Right lobe of liver (tissue), 6 donors: ENCODE data around the gene SOX8. TPM values are rescaled to one million over a fixed set of nuclear protein-coding genes. Genes with fewer than 3 reads are reported as not detected.

ENCODE experiments used
- ATAC-seq, 4 donors: fragments of 200-7000 bp; cut with Tn5 transposase; one replicate each; pipeline ENCODE4 v1.9.1; 2020; ENCODE audit warnings: mild to moderate bottlenecking in 4 of 4, moderate library complexity in 4 of 4
- DNase-seq, 3 donors: peaks; one replicate each; pipeline ENCODE4 v3.0.0-alpha.2; 2020
- H3K27ac ChIP-seq, 3 donors: fragments of 200-600 bp; one replicate each; pipeline ENCODE4 v1.8.0; 2022
- H3K27me3 ChIP-seq, 2 donors: fragments of 200-600 bp; one replicate each; pipeline ENCODE4 v1.8.0; 2022
- H3K36me3 ChIP-seq, 4 donors: fragments of 200-600 bp; sonication (generic) in 1 of 4; one replicate each; pipeline versions ENCODE4 v1.5.1 to v1.8.0; 2017 to 2022; ENCODE audit warnings: control low read depth in 1 of 4
- H3K4me1 ChIP-seq, 4 donors: fragments of 200-600 bp; sonication (generic) in 1 of 4; one replicate each; pipeline versions ENCODE4 v1.5.1 to v1.8.0; 2017 to 2022; ENCODE audit warnings: control low read depth in 1 of 4
- H3K4me3 ChIP-seq, 3 donors: fragments of 200-600 bp; one replicate each; pipeline ENCODE4 v1.8.0; 2022
- H3K9me3 ChIP-seq, 4 donors: fragments of 200-600 bp; sonication (generic) in 1 of 4; one replicate each; pipeline versions ENCODE4 v1.5.1 to v1.8.0; 2017 to 2022; ENCODE audit warnings: control low read depth in 1 of 4
- POLR2A ChIP-seq: fragments of 450-650 bp; IDR thresholded peaks from one replicate; pipeline ENCODE4 v1.6.1; 2017; ENCODE audit warnings: antibody characterized with exemption, mild to moderate bottlenecking
- WGBS: methylation state at CpG from one replicate; pipeline ENCODE4 v1.1.6; 2018; ENCODE audit warnings: low coverage, low lambda C conversion rate; ENCODE audit not compliant: insufficient coverage; ENCODE audit errors: missing lambda C conversion rate; 5-methylcytosine and 5-hydroxymethylcytosine counted together
- intact Hi-C, 2 donors: fragments of 100-400 bp; cut with DNase I; formaldehyde crosslinking; loops; one replicate each; pipeline versions ENCODE4 v1.11.2 to v1.14.1; 2022
- total RNA-seq, 6 experiments: library from RNA; depleted of rRNA in 2 of 6; stranded (reverse); fragments of >200 nt in 2 of 6; fragmentation: NEBNext Ultra II Directional in 3 of 6; extraction: Animal tissue kit (Norgen Biotek cat#: 25700) in 3 of 6; gene quantifications; one replicate each; pipeline versions ENCODE4 v1.1.0 to v1.2.4, GENCODE V29; 2016 to 2023
- TF ChIP-seq, protein P1 (sequence below), 4 donors: fragments of 200-600 bp in 3 of 4; fragments of 450-650 bp in 1 of 4; IDR thresholded peaks; one replicate each; pipeline versions ENCODE4 v1.5.1 to v1.8.0; 2016 to 2022; ENCODE audit warnings: antibody characterized with exemption in 4 of 4, mild to moderate bottlenecking in 2 of 4
- donor health status: DM: no; HTN: yes; CAD: no.
- donor health status: DM: no; HTN: no; CAD: no.
- donor health status: DM: no; HTN: no; CAD: no.
- donor health status: DM: no; HTN: yes; CAD: no.
- donor health status: DM: no; HTN: yes; CAD: no.

Gene SOX8
- total RNA-seq, 6 experiments from 2014 or later: 0.07 to 0.13 (median 0.09) TPM; not detected in 3

DNA sequence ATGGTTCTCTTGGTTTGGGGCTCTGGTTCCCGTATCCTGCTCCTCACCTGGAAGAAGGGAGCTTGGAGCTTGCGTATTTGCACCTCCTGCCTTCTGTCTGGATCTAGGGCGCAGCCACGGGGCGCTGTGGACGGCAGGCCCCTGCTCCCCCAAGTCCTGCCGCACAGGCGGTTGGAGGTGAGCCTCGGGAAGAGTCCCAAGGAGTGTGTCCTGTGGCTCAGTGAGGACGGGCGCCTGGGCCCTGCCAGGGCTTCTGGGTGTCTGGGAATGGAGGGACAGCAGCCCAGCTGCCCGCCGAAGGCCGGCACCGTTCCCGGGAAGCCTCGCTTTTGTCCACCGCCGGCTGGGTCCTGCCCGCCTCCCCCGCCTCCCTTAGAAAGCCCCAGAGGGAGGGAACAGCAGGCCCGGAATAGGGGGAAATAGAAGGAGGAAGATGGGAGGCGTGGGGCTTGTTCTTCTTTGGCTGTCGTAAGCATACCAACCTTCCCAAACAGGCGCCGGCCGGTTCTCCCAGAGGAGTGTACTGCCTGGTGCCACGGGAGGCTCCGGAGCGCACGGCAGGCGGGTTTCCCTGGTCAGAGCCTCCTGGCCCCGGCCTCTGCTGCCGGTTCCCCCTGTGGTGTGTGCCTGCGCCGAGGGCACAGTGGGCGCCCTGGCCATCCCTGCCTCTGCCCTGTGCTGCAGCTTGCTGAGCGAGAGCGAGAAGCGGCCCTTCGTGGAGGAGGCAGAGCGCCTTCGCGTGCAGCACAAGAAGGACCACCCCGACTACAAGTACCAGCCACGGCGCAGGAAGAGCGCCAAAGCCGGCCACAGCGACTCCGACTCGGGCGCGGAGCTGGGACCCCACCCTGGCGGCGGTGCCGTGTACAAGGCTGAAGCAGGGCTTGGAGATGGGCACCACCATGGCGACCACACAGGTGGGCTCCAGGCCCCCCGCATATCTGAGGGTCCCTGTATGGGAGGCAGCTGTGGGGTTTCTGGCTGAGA, 1.8 kb downstream of the SOX8 start:
- H3K4me1 ChIP-seq: peaks cover 0 to 11% (median 0%) of the 10 kb centered on the region in 4 donors
- no peak overlapping the region for H3K27ac ChIP-seq
- no peaks in the 10 kb centered on the region for H3K9me3 ChIP-seq
- H3K4me3 ChIP-seq: no peak overlapping the region
- WGBS: 48% methylated on average over 10 of the region's 59 CpGs
- TF ChIP-seq, protein P1, sequence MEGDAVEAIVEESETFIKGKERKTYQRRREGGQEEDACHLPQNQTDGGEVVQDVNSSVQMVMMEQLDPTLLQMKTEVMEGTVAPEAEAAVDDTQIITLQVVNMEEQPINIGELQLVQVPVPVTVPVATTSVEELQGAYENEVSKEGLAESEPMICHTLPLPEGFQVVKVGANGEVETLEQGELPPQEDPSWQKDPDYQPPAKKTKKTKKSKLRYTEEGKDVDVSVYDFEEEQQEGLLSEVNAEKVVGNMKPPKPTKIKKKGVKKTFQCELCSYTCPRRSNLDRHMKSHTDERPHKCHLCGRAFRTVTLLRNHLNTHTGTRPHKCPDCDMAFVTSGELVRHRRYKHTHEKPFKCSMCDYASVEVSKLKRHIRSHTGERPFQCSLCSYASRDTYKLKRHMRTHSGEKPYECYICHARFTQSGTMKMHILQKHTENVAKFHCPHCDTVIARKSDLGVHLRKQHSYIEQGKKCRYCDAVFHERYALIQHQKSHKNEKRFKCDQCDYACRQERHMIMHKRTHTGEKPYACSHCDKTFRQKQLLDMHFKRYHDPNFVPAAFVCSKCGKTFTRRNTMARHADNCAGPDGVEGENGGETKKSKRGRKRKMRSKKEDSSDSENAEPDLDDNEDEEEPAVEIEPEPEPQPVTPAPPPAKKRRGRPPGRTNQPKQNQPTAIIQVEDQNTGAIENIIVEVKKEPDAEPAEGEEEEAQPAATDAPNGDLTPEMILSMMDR (IDR thresholded peaks at IDR 0.05): no peak
- TF ChIP-seq POLR2A: no peak
- DNase-seq: no peak
- no peaks in the 10 kb centered on the region for H3K36me3 ChIP-seq
- H3K27me3 ChIP-seq: peaks cover 0 to 12% of the 10 kb centered on the region in 2 donors
- intact Hi-C loops: no loop called here
- no peak for ATAC-seq

DNA sequence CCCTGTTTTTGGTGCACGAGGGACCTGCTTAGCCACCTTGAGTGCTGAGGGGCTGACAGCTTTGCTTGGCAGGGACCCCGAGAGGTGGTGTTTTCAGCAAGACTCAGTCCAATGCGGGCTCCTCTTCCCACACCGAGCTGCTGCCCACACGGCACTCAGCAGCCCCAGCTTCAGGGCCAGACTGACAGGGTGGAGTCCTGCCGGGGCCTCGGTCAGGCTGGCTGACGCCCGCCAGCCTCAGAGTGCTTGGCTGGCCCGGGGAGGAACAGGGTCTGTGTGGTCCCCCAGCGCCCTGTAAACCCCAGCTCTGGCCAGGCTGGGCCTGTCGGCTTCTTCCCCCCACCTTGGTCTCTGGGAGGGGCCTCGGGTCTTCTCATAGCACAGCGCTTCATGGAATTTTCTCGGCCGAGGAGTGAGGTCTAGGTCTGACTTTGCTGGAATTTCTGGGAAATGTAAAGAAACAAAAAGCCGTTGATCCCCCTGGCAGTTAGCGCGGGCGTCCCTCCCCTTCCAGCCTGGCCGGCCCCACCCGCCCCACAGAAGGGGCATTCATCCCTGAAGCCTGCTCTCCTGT, 2.6 kb downstream of the SOX8 start:
- intact Hi-C loops: no loop called here
- no peaks in the 10 kb centered on the region for H3K36me3 ChIP-seq
- peaks cover 0 to 11% (median 0%) of the 10 kb centered on the region in 4 donors for H3K4me1 ChIP-seq
- H3K9me3 ChIP-seq: no peaks in the 10 kb centered on the region
- no peak overlapping the region for H3K4me3 ChIP-seq
- ATAC-seq: no peak
- H3K27ac ChIP-seq: no peak overlapping the region
- H3K27me3 ChIP-seq: peaks cover 0 to 12% of the 10 kb centered on the region in 2 donors
- DNase-seq: no peak
- TF ChIP-seq, protein P1 (IDR thresholded peaks at IDR 0.05): no peak
- TF ChIP-seq POLR2A: no peak
- WGBS: 72% methylated on average over 9 of the region's 22 CpGs

DNA sequence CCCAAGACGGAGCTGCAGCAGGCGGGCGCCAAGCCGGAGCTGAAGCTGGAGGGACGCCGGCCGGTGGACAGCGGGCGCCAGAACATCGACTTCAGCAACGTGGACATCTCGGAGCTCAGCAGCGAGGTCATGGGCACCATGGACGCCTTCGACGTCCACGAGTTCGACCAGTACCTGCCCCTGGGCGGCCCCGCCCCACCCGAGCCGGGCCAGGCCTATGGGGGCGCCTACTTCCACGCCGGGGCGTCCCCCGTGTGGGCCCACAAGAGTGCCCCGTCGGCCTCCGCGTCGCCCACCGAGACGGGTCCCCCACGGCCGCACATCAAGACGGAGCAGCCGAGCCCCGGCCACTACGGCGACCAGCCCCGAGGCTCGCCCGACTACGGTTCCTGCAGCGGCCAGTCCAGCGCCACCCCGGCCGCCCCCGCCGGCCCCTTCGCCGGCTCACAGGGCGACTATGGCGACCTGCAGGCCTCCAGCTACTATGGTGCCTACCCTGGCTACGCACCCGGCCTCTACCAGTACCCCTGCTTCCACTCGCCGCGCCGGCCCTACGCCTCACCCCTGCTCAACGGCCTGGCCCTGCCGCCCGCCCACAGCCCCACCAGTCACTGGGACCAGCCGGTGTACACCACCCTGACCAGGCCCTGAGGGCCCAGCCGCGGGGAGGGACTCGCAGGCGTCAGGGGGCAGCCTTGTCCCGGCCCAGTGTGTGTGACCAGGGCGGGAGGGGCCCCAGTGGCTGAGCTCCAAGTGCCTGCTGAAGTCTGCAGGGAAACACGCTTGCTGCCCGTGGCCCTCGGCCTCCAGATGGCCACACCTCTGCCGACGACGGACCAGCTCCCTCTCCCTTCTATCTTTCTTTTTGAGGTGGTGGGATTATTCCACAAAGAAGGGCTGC, 3.4 kb downstream of the SOX8 start:
- peaks cover 0 to 12% of the 10 kb centered on the region in 2 donors for H3K27me3 ChIP-seq

More for the DNA sequence above, 3.4 kb downstream of the SOX8 start:
- H3K4me3 ChIP-seq: no peak overlapping the region
- peaks cover 0 to 11% (median 0%) of the 10 kb centered on the region in 4 donors for H3K4me1 ChIP-seq
- H3K36me3 ChIP-seq: no peaks in the 10 kb centered on the region
- TF ChIP-seq, protein P1 (IDR thresholded peaks at IDR 0.05): no peak
- no peak for TF ChIP-seq POLR2A
- 93% methylated on average over 14 of the region's 78 CpGs for WGBS
- DNase-seq (no peak), ATAC-seq (no peak)
- intact Hi-C loops: no loop called here
- H3K9me3 ChIP-seq: no peaks in the 10 kb centered on the region
- no peak overlapping the region for H3K27ac ChIP-seq
